H9 (cell line): ENCODE results near the gene IFITM1. TPM values are rescaled to one million over a fixed set of nuclear protein-coding genes. Genes with fewer than 3 reads are reported as not detected.
A peak's percentile ranks its signal among the peaks of the same experiment; 100 is the strongest.

Source experiments
- DNase-seq: peaks from one replicate; pipeline ENCODE4 v3.0.0-alpha.2; 2017
- H2AFZ ChIP-seq: one replicate; pipeline ENCODE4 v1.6.1; 2013; ENCODE audit warnings: mild to moderate bottlenecking, low read length, control low read depth, moderate library complexity
- H2AK5ac ChIP-seq: 2 replicates; pipeline ENCODE4 v1.6.1; 2013; ENCODE audit warnings: low read length, control low read depth, mixed read lengths; ENCODE audit not compliant: insufficient read length
- H2BK120ac ChIP-seq: one replicate; pipeline ENCODE4 v1.6.1; 2013; ENCODE audit warnings: low read depth, mild to moderate bottlenecking, low read length, control low read depth, inconsistent platforms; ENCODE audit not compliant: poor library complexity, severe bottlenecking
- H2BK12ac ChIP-seq: 2 replicates; pipeline ENCODE4 v1.6.1; 2013; ENCODE audit warnings: low read length, control low read depth, mixed read lengths, low read depth; ENCODE audit not compliant: insufficient read length
- H2BK15ac ChIP-seq: 2 replicates; pipeline ENCODE4 v1.6.1; 2013; ENCODE audit warnings: low read depth, low read length, control low read depth
- H2BK20ac ChIP-seq: one replicate; pipeline ENCODE4 v1.6.1; 2013; ENCODE audit warnings: low read depth, mild to moderate bottlenecking, low read length, control low read depth, inconsistent platforms; ENCODE audit not compliant: poor library complexity, severe bottlenecking
- H2BK5ac ChIP-seq: 2 replicates; pipeline ENCODE4 v1.6.1; 2013; ENCODE audit warnings: low read length, control low read depth, mixed read lengths; ENCODE audit not compliant: insufficient read length
- H3K14ac ChIP-seq: 2 replicates; pipeline ENCODE4 v1.6.1; 2013; ENCODE audit warnings: low read length, control low read depth; ENCODE audit not compliant: insufficient read depth
- H3K18ac ChIP-seq: 2 replicates; pipeline ENCODE4 v1.6.1; 2013; ENCODE audit warnings: low read depth, mild to moderate bottlenecking, mixed read lengths, low read length, control low read depth; ENCODE audit not compliant: insufficient read length
- H3K23ac ChIP-seq: 2 replicates; pipeline ENCODE4 v1.6.1; 2013; ENCODE audit warnings: low read length, control low read depth, mixed read lengths, low read depth; ENCODE audit not compliant: insufficient read length
- H3K23me2 ChIP-seq: 2 replicates; pipeline ENCODE4 v1.6.1; 2013; ENCODE audit warnings: low read depth, mild to moderate bottlenecking, mixed read lengths, low read length, control low read depth; ENCODE audit not compliant: insufficient read length, poor library complexity, severe bottlenecking
- H3K27ac ChIP-seq: 2 replicates; pipeline ENCODE4 v1.5.1; 2013; ENCODE audit warnings: low read length, control low read depth, mixed read lengths, low read depth; ENCODE audit not compliant: insufficient read length
- H3K27me3 ChIP-seq: 2 replicates; pipeline ENCODE4 v1.6.1; 2013; ENCODE audit warnings: low read length, control low read depth, inconsistent platforms; ENCODE audit not compliant: insufficient read depth
- H3K4ac ChIP-seq: 2 replicates; pipeline ENCODE4 v1.6.1; 2013; ENCODE audit warnings: low read depth, mild to moderate bottlenecking, control low read depth, inconsistent platforms, low read length, moderate library complexity
- H3K4me1 ChIP-seq: 2 replicates; pipeline ENCODE4 v1.6.1; 2013; ENCODE audit warnings: low read length, control low read depth, inconsistent platforms; ENCODE audit not compliant: insufficient read depth
- H3K4me2 ChIP-seq: 2 replicates; pipeline ENCODE4 v1.6.1; 2013; ENCODE audit warnings: low read length, control low read depth, mixed read lengths; ENCODE audit not compliant: insufficient read length, insufficient read depth
- H3K56ac ChIP-seq: 2 replicates; pipeline ENCODE4 v1.6.1; 2013; ENCODE audit warnings: low read depth, mild to moderate bottlenecking, mixed read lengths, low read length, control low read depth; ENCODE audit not compliant: insufficient read length
- H3K79me1 ChIP-seq: 2 replicates; pipeline ENCODE4 v1.6.1; 2013; ENCODE audit warnings: low read depth, mild to moderate bottlenecking, moderate library complexity, low read length, control low read depth, inconsistent platforms; ENCODE audit not compliant: insufficient read depth, poor library complexity, severe bottlenecking
- H3K79me2 ChIP-seq: 2 replicates; pipeline ENCODE4 v1.6.1; 2013; ENCODE audit warnings: low read length, control low read depth, inconsistent platforms; ENCODE audit not compliant: insufficient read depth
- H3K9ac ChIP-seq: 2 replicates; pipeline ENCODE4 v1.6.1; 2013; ENCODE audit warnings: low read length, control low read depth, mixed read lengths; ENCODE audit not compliant: insufficient read length; ENCODE audit errors: extremely low read depth
- H3K9me3 ChIP-seq: one replicate; pipeline ENCODE4 v1.6.1; 2013; ENCODE audit warnings: low read depth, low read length, inconsistent platforms; ENCODE audit not compliant: control insufficient read depth
- H3T11ph ChIP-seq: one replicate; pipeline ENCODE4 v1.6.1; 2013; ENCODE audit warnings: mild to moderate bottlenecking, low read length, control low read depth, inconsistent platforms
- H4K20me1 ChIP-seq: one replicate; pipeline ENCODE4 v1.6.1; 2013; ENCODE audit not compliant: control insufficient read depth, insufficient read length, insufficient read depth
- H4K5ac ChIP-seq: 2 replicates; pipeline ENCODE4 v1.6.1; 2013; ENCODE audit warnings: low read depth, mild to moderate bottlenecking, mixed read lengths, low read length, control low read depth; ENCODE audit not compliant: insufficient read length
- H4K8ac ChIP-seq: replicated peaks from 2 replicates; pipeline ENCODE4 v1.6.1; 2013; ENCODE audit warnings: low read length, control low read depth, mixed read lengths, low read depth; ENCODE audit not compliant: insufficient read length
- H4K91ac ChIP-seq: 2 replicates; pipeline ENCODE4 v1.6.1; 2013; ENCODE audit warnings: low read depth, mild to moderate bottlenecking, moderate library complexity, mixed read lengths, low read length, control low read depth; ENCODE audit not compliant: insufficient read length
- H3K27ac Mint-ChIP-seq, 3 experiments: 2 replicates in 2 of 3; 3 replicates in 1 of 3; pipeline ENCODE4 v1.8.0; 2020 to 2021; ENCODE audit warnings: mixed read lengths in 3 of 3, mild to moderate bottlenecking in 1 of 3, moderate library complexity in 1 of 3
- H3K27me3 Mint-ChIP-seq: 2 replicates; pipeline ENCODE4 v1.8.0; 2021; ENCODE audit warnings: low read depth, mild to moderate bottlenecking, moderate library complexity, mixed read lengths
- H3K36me3 Mint-ChIP-seq, 3 experiments: 2 replicates in 2 of 3; 3 replicates in 1 of 3; pipeline ENCODE4 v1.8.0; 2020 to 2021; ENCODE audit warnings: low read depth in 3 of 3, mixed read lengths in 3 of 3; ENCODE audit not compliant: insufficient read depth in 1 of 3
- H3K4me1 Mint-ChIP-seq, 2 experiments: 2 replicates each; pipeline ENCODE4 v1.8.0; 2020; ENCODE audit warnings: mixed read lengths in 2 of 2
- H3K4me3 Mint-ChIP-seq, 2 experiments: 2 replicates in 1 of 2; 3 replicates in 1 of 2; pipeline ENCODE4 v1.8.0; 2020 to 2021; ENCODE audit warnings: mild to moderate bottlenecking in 2 of 2, mixed read lengths in 2 of 2, moderate library complexity in 1 of 2
- H3K9me3 Mint-ChIP-seq, 2 experiments: 2 replicates in 1 of 2; 3 replicates in 1 of 2; pipeline ENCODE4 v1.8.0; 2020; ENCODE audit warnings: mild to moderate bottlenecking in 2 of 2, mixed read lengths in 2 of 2, moderate library complexity in 1 of 2
- WGBS: extraction: QIAGEN DNeasy Blood & Tissue Kit; methylation state at CpG from one replicate; pipeline ENCODE4 v1.1.7; 2013; ENCODE audit warnings: missing lambda C conversion rate, low lambda C conversion rate, mixed read lengths; ENCODE audit not compliant: insufficient read length; ENCODE audit errors: extremely low coverage; 5-methylcytosine and 5-hydroxymethylcytosine counted together
- total RNA-seq: library from RNA; stranded (reverse); gene quantifications from 2 replicates; pipeline ENCODE4 v1.2.1, GENCODE V29; 2021
- TF ChIP-seq, protein P1 (sequence below): fragments of 200-600 bp; sonication (generic); conservative IDR thresholded peaks from 3 replicates; pipeline ENCODE4 v1.8.0; 2021; ENCODE audit warnings: antibody characterized with exemption, mild to moderate bottlenecking

The IFITM1 gene
- total RNA-seq, 1 experiment from 2014 or later = 500 TPM

DNA sequence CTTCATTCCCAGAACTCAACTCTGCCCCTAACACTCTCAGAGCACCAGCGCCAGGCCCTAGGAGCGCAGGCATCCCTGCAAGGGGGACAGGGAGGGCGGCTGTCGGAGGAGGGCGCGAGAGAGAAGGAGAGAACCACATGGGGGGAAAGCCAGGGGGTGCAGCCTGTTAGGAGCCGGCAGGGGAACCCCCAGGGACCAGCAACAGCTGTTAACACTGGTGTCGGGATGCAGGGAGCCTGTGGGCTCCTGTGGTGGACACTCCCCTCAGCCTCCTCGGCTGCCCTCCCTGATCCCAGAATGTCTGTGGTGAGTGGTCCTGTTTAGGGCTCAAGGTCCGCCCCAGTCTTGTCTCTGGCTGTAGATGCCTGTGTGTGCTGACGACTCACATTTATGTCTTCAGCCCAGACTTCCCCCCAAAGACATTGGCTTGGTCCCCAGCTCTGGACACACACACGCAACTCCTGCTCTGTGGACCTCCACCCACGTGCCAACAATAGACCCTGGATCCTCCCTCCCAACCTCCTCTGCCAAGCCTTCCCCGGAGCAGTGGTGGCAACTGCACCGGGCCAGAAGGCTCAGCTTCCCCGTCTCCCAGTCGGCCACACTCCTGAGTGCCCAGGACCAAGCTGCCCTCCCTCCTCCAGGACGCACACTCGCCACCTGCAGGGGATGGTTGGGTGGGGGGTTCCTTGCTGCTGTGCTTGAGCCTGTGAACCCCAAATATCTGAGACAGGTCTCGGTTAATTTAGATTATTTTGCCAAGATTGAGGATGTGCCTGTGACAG lies 13.7 kb upstream of the IFITM1 start:
- peak; percentile 79 for DNase-seq

More for the DNA sequence above, 13.7 kb upstream of the IFITM1 start:
- Histone ChIP-seq H3T11ph (no peak overlapping the region), H3K79me1 (no peaks in the 10 kb centered on the region), H3K14ac (no peak overlapping the region; the same call in 1 of the 2 replicates), H3K4ac (no peak overlapping the region), H4K5ac (no peak overlapping the region), H3K27me3 (no peaks in the 10 kb centered on the region), H2BK5ac (no peak overlapping the region), H2BK120ac (no peak overlapping the region), H2BK12ac (no peak overlapping the region), H3K56ac (no peak overlapping the region), H3K27ac (no peak overlapping the region), H4K8ac (no peak overlapping the region), H3K23ac (no peak overlapping the region), H3K9me3 (no peaks in the 10 kb centered on the region), H4K91ac (no peak overlapping the region), H2BK20ac (no peak overlapping the region), H2AK5ac (no peak overlapping the region), H2AFZ (no peak overlapping the region), H3K4me1 (peaks cover 4% of the 10 kb centered on the region; the same call in 1 of the 2 replicates), H3K18ac (no peak overlapping the region), H3K9ac (no peak overlapping the region), H2BK15ac (no peak overlapping the region), H3K79me2 (no peaks in the 10 kb centered on the region), H3K23me2 (no peaks in the 10 kb centered on the region), H3K4me2 (no peak overlapping the region), H4K20me1 (no peaks in the 10 kb centered on the region)
- peaks cover 37 to 52% of the 10 kb centered on the region in 2 experiments for H3K4me1 Mint-ChIP-seq
- peak overlapping the region; percentile 22 to 81 (median 38); a peak in 4 of 7 replicates for H3K27ac Mint-ChIP-seq
- no CpG with 5 or more reads among the region's 20 CpGs for WGBS
- TF ChIP-seq, protein P1, sequence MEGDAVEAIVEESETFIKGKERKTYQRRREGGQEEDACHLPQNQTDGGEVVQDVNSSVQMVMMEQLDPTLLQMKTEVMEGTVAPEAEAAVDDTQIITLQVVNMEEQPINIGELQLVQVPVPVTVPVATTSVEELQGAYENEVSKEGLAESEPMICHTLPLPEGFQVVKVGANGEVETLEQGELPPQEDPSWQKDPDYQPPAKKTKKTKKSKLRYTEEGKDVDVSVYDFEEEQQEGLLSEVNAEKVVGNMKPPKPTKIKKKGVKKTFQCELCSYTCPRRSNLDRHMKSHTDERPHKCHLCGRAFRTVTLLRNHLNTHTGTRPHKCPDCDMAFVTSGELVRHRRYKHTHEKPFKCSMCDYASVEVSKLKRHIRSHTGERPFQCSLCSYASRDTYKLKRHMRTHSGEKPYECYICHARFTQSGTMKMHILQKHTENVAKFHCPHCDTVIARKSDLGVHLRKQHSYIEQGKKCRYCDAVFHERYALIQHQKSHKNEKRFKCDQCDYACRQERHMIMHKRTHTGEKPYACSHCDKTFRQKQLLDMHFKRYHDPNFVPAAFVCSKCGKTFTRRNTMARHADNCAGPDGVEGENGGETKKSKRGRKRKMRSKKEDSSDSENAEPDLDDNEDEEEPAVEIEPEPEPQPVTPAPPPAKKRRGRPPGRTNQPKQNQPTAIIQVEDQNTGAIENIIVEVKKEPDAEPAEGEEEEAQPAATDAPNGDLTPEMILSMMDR = peak; percentile 54
- peak overlapping the region in 1 of 2 experiments; percentile 25; a peak in 2 of 5 replicates for H3K4me3 Mint-ChIP-seq
- H3K36me3 Mint-ChIP-seq = peaks cover 1 to 13% (median 7%) of the 10 kb centered on the region in 3 experiments; a peak in 6 of 7 replicates
- H3K9me3 Mint-ChIP-seq = peaks cover 2 to 10% of the 10 kb centered on the region in 2 experiments; a peak in 3 of 5 replicates
- H3K27me3 Mint-ChIP-seq = no peaks in the 10 kb centered on the region
